EL (cell line): ENCODE measurements around the gene APLNR.
A peak's percentile ranks its signal among the peaks of the same experiment; 100 is the strongest.
"Not testable (repeated sequence)": the region's sequence is repeated elsewhere in the genome, so short reads cannot be mapped to it uniquely, and the experiment has no call there.

Experiments used
- DNase-seq: peaks from one replicate; pipeline ENCODE4 v3.0.0-alpha.2; 2016

The APLNR gene

GRCh38 chr11:57237204-57237681 is at the start of gene APLNR:
APLNR (minus strand) TSS chr11:57237250; CDS start chr11:57237004, 246 bp downstream.
- no peak for DNase-seq

- no peak for DNase-seq
Measured at GRCh38 chr11:57283231-57283990, 46.4 kb upstream of the APLNR start.

GRCh38 chr11:57281546-57281945 is 44.5 kb upstream of the APLNR start:
- DNase-seq: not testable (repeated sequence)

- DNase-seq: peak; percentile 27
Measured at GRCh38 chr11:57279116-57279515, 42.1 kb upstream of the APLNR start.

GRCh38 chr11:57278721-57279095 is 41.7 kb upstream of the APLNR start:
- no peak for DNase-seq

- peak; percentile 85 for DNase-seq
Measured at GRCh38 chr11:57277845-57278720, 41.0 kb upstream of the APLNR start.

- DNase-seq: no peak
Measured at GRCh38 chr11:57276971-57277675, 40.1 kb upstream of the APLNR start.

GRCh38 chr11:57276169-57276970 is 39.3 kb upstream of the APLNR start:
- DNase-seq: no peak

GRCh38 chr11:57275582-57275981 is 38.5 kb upstream of the APLNR start:
- no peak for DNase-seq

- DNase-seq: peak; percentile 32
Measured at GRCh38 chr11:57274904-57275498, 38.0 kb upstream of the APLNR start.

- DNase-seq: no peak
Measured at GRCh38 chr11:57273448-57274058, 36.5 kb upstream of the APLNR start.

GRCh38 chr11:57269571-57270021 is 32.5 kb upstream of the APLNR start:
- no peak for DNase-seq

GRCh38 chr11:57266157-57266556 is 29.1 kb upstream of the APLNR start:
- no peak for DNase-seq

- DNase-seq: no peak
Measured at GRCh38 chr11:57263351-57263750, 26.3 kb upstream of the APLNR start.

GRCh38 chr11:57262157-57262556 is 25.1 kb upstream of the APLNR start:
- no peak for DNase-seq

GRCh38 chr11:57260937-57261783 is 24.1 kb upstream of the APLNR start:
- no peak for DNase-seq

- DNase-seq: no peak
Measured at GRCh38 chr11:57256119-57256518, 19.1 kb upstream of the APLNR start.

GRCh38 chr11:57255618-57256017 is 18.6 kb upstream of the APLNR start:
- peak; percentile 40 for DNase-seq

GRCh38 chr11:57254631-57255030 is 17.6 kb upstream of the APLNR start:
- DNase-seq: no peak

- no peak for DNase-seq
Measured at GRCh38 chr11:57251491-57252104, 14.5 kb upstream of the APLNR start.
